ENCODE data around the gene ENTPD1. TPM values are rescaled to one million over a fixed set of nuclear protein-coding genes. Genes with fewer than 3 reads are reported as not detected.
"Not testable (repeated sequence)": the region's sequence is repeated elsewhere in the genome, so short reads cannot be mapped to it uniquely, and the experiment has no call there.

Gene ENTPD1
- total RNA-seq, 1 experiment from 2014 or later: not detected

- Histone ChIP-seq H3K9me2 (ENCODE audit: insufficient read depth) (no peaks in the 10 kb centered on the region), H3K4me2 (no peak overlapping the region), H3K36me3 (ENCODE audit: low read depth) (no peaks in the 10 kb centered on the region), H3K9me3 (ENCODE audit: insufficient read depth, low read depth) (no peaks in the 10 kb centered on the region), H4K20me1 (ENCODE audit: insufficient read depth) (no peaks in the 10 kb centered on the region), H3K4me3 (no peak overlapping the region), H3K4me1 (replicated peaks; ENCODE audit: insufficient read depth) (peaks cover 8% of the 10 kb centered on the region), H3F3A (ENCODE audit: insufficient read depth, low read depth) (no peaks in the 10 kb centered on the region), H2AFZ (no peak overlapping the region), H3K27ac (no peak overlapping the region), H3K27me3 (ENCODE audit: insufficient read depth, low read depth) (no peaks in the 10 kb centered on the region), H3K79me2 (ENCODE audit: low read depth) (no peaks in the 10 kb centered on the region)
- peak; percentile 1 to 53 for DNase-seq
- ChIA-PET CTCF (no interaction called here), POLR2A (ENCODE audit: unreplicated experiment) (no interaction called here)
- intact Hi-C loops (cut with micrococcal nuclease; ENCODE audit: unreplicated experiment): no loop called here
- no peak for TF ChIP-seq CTCF (conservative IDR thresholded peaks at IDR 0.05)
- TF ChIP-seq EZH2 (IDR thresholded peaks at IDR 0.05; ENCODE audit: low read depth): no peak
- no TSS peak for BruUV-seq (replicated peaks)
Measured at GRCh38 chr10:95896071-95896850, 140.3 kb downstream of the ENTPD1 start.

GRCh38 chr10:95905897-95906580 is 150.1 kb downstream of the ENTPD1 start:
- H2AFZ ChIP-seq; H3K36me3 ChIP-seq (ENCODE audit: low read depth); H3K9me2 ChIP-seq (ENCODE audit: insufficient read depth); H4K20me1 ChIP-seq (ENCODE audit: insufficient read depth); H3F3A ChIP-seq (ENCODE audit: insufficient read depth, low read depth); H3K4me1 ChIP-seq (replicated peaks; ENCODE audit: insufficient read depth); H3K79me2 ChIP-seq (ENCODE audit: low read depth); H3K4me2 ChIP-seq; DNase-seq; H3K27ac ChIP-seq; POLR2A ChIA-PET (ENCODE audit: unreplicated experiment); H3K4me3 ChIP-seq; CTCF ChIA-PET; H3K27me3 ChIP-seq (ENCODE audit: insufficient read depth, low read depth); BruUV-seq (replicated peaks); H3K9me3 ChIP-seq (ENCODE audit: insufficient read depth, low read depth): not testable (repeated sequence)
- intact Hi-C loops (cut with micrococcal nuclease; ENCODE audit: unreplicated experiment): loop anchor here (5.0 to 10.0 kb wide), 2 partner anchors 214 to 219 kb away; partner anchors contain the start of gene TCTN3

- intact Hi-C loops (cut with micrococcal nuclease; ENCODE audit: unreplicated experiment): loop anchor here (5.0 to 10.0 kb wide), 2 partner anchors 215 to 218 kb away; partner anchors contain the start of gene TCTN3
- Histone ChIP-seq H3K79me2 (ENCODE audit: low read depth) (no peaks in the 10 kb centered on the region), H3K9me3 (ENCODE audit: insufficient read depth, low read depth) (no peaks in the 10 kb centered on the region), H3K36me3 (ENCODE audit: low read depth) (no peaks in the 10 kb centered on the region), H3K27me3 (ENCODE audit: insufficient read depth, low read depth) (no peaks in the 10 kb centered on the region), H4K20me1 (ENCODE audit: insufficient read depth) (no peaks in the 10 kb centered on the region), H2AFZ (peak overlapping the region; percentile 93), H3K9me2 (ENCODE audit: insufficient read depth) (no peaks in the 10 kb centered on the region), H3K27ac (no peak overlapping the region), H3K4me1 (replicated peaks; ENCODE audit: insufficient read depth) (no peaks in the 10 kb centered on the region), H3K4me2 (peak overlapping the region; percentile 87), H3F3A (ENCODE audit: insufficient read depth, low read depth) (no peaks in the 10 kb centered on the region), H3K4me3 (peak overlapping the region; percentile 88)
- ChIA-PET CTCF (no interaction called here), POLR2A (ENCODE audit: unreplicated experiment) (no interaction called here)
- BruUV-seq (replicated peaks): no TSS peak
- TF ChIP-seq CTCF (conservative IDR thresholded peaks at IDR 0.05): no peak
- no peak for TF ChIP-seq EZH2 (IDR thresholded peaks at IDR 0.05; ENCODE audit: low read depth)
- peak; percentile 17 to 40 for DNase-seq
Measured at GRCh38 chr10:95906677-95907455, 150.9 kb downstream of the ENTPD1 start.
